NT2/D1 (cell line): ENCODE measurements around the gene GIMAP8.

ENCODE experiments used
- SUZ12 ChIP-seq: IDR thresholded peaks from 2 replicates; pipeline ENCODE4 v1.6.1; 2011; ENCODE audit not compliant: insufficient read length, insufficient read depth; ENCODE audit errors: extremely low read depth
- YY1 ChIP-seq: IDR thresholded peaks from 2 replicates; pipeline ENCODE4 v1.6.1; 2011; ENCODE audit not compliant: insufficient read length, insufficient read depth
- ZNF274 ChIP-seq: IDR thresholded peaks from 2 replicates; pipeline ENCODE4 v1.6.1; 2011; ENCODE audit warnings: mild to moderate bottlenecking, low read depth, low read length

DNA sequence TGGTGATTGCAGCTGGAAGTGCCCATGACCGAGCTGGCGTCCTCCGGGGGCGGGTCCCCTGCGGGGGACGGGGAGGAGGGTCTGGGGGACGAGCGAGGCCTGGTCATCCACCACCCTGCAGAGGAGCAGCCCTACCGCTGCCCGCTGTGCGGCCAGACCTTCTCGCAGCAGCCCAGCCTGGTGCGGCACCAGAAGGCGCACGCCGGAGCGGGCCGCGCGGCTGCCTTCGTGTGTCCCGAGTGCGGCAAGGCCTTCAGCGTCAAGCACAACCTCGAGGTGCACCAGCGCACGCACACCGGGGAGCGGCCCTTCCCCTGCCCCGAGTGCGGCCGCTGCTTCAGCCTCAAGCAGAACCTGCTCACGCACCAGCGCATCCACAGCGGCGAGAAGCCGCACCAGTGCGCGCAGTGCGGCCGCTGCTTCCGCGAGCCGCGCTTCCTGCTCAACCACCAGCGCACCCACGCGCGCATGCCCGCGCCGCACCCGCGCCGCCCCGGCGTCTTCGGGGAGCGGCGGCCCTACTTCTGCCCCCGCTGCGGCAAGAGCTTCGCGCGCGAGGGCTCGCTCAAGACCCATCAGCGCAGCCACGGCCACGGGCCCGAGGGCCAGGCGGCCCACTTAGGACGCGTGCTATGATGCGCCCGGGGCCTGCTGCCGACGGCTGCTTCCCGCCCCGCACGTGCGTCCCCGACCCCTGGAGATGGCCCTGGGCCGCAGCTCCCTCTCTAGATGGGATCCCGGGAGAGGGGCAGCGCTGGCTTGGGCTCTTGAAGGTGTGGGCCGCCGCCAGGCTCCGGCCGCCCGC is 42.6 kb upstream of the GIMAP8 start:
- no peak for TF ChIP-seq YY1
- no peak for TF ChIP-seq ZNF274
- no peak for TF ChIP-seq SUZ12
